Breast epithelium (tissue), 4 donors: ENCODE results near the gene PARD3B. TPM values are rescaled to one million over a fixed set of nuclear protein-coding genes. Genes with fewer than 3 reads are reported as not detected.

Experiments
- DNase-seq, 2 donors: peaks; one replicate each; pipeline ENCODE4 v3.0.0-alpha.2; 2019; ENCODE audit warnings: low spot score in 2 of 2
- H3K27ac ChIP-seq, 2 donors: fragments of 200-600 bp; sonication (generic) in 1 of 2; one replicate each; pipeline ENCODE4 v1.5.1; 2016 to 2019; ENCODE audit warnings: mild to moderate bottlenecking in 1 of 2
- H3K27me3 ChIP-seq, 2 donors: fragments of 200-600 bp; sonication (generic) in 1 of 2; one replicate each; pipeline versions ENCODE4 v1.5.1 to v1.6.0; 2017 to 2019; ENCODE audit warnings: control low read depth in 1 of 2, mild to moderate bottlenecking in 1 of 2
- H3K36me3 ChIP-seq: fragments of 200-600 bp; one replicate; pipeline ENCODE4 v1.5.1; 2019
- H3K4me1 ChIP-seq, 2 donors: fragments of 200-600 bp; sonication (generic); one replicate each; pipeline ENCODE4 v1.5.1; 2016 to 2019; ENCODE audit warnings: control low read depth in 1 of 2
- H3K4me3 ChIP-seq, 3 donors: fragments of 200-600 bp; sonication (generic); 1 replicate in 2 of 3; 2 replicates in 1 of 3; pipeline ENCODE4 v1.5.1; 2016 to 2019; ENCODE audit warnings: mild to moderate bottlenecking in 3 of 3, moderate library complexity in 2 of 3
- H3K9me3 ChIP-seq, 2 donors: fragments of 200-600 bp; sonication (generic) in 1 of 2; one replicate each; pipeline ENCODE4 v1.5.1; 2016 to 2019; ENCODE audit warnings: control low read depth in 1 of 2
- CTCF ChIP-seq, 3 donors: fragments of 450-650 bp; IDR thresholded peaks; one replicate each; pipeline ENCODE4 v1.5.1; 2016 to 2017; ENCODE audit warnings: antibody characterized with exemption in 3 of 3, mild to moderate bottlenecking in 3 of 3, moderate library complexity in 3 of 3
- POLR2A ChIP-seq: fragments of 450-650 bp; IDR thresholded peaks from one replicate; pipeline ENCODE4 v1.6.1; 2016; ENCODE audit warnings: antibody characterized with exemption, mild to moderate bottlenecking, moderate library complexity
- POLR2AphosphoS5 ChIP-seq, 3 donors: sonication (generic); formaldehyde crosslinking; IDR thresholded peaks; one replicate each; pipeline ENCODE4 v1.6.1; 2017; ENCODE audit warnings: antibody characterized with exemption in 3 of 3
- intact Hi-C: fragments of 100-400 bp; cut with DNase I; formaldehyde crosslinking; loops from one replicate; pipeline ENCODE4 v1.15.1; 2023; ENCODE audit warnings: low total_unique reads
- total RNA-seq, 3 donors: library from RNA; depleted of rRNA; stranded (reverse); fragments of >200 nt; gene quantifications; one replicate each; pipeline ENCODE4 v1.1.0, GENCODE V29; 2016

The PARD3B gene
- total RNA-seq, 3 donors from 2014 or later = 24.6 to 66.2 (median 25.9) TPM

GRCh38 chr2:204897561-204897960 lies 352.3 kb downstream of the PARD3B start:
- TF ChIP-seq POLR2A (no peak), POLR2AphosphoS5 (IDR thresholded peaks at IDR 0.05) (no peak), CTCF (IDR thresholded peaks at IDR 0.05) (no peak)
- intact Hi-C loops = no loop called here
- Histone ChIP-seq H3K9me3 (no peaks in the 10 kb centered on the region), H3K27ac (no peak overlapping the region), H3K36me3 (no peaks in the 10 kb centered on the region), H3K4me1 (no peaks in the 10 kb centered on the region), H3K27me3 (no peaks in the 10 kb centered on the region), H3K4me3 (no peak overlapping the region)
- no peak for DNase-seq

- Histone ChIP-seq H3K4me3 (no peak overlapping the region), H3K36me3 (no peaks in the 10 kb centered on the region), H3K27me3 (no peaks in the 10 kb centered on the region), H3K27ac (no peak overlapping the region), H3K4me1 (no peaks in the 10 kb centered on the region), H3K9me3 (no peaks in the 10 kb centered on the region)
- intact Hi-C loops = no loop called here
- no peak for DNase-seq
- TF ChIP-seq CTCF (IDR thresholded peaks at IDR 0.05) (no peak), POLR2AphosphoS5 (IDR thresholded peaks at IDR 0.05) (no peak), POLR2A (no peak)
Observed at GRCh38 chr2:204898928-204899640, 353.8 kb downstream of the PARD3B start.

- Histone ChIP-seq H3K36me3 (no peaks in the 10 kb centered on the region), H3K4me1 (no peaks in the 10 kb centered on the region), H3K27ac (no peak overlapping the region), H3K4me3 (no peak overlapping the region), H3K27me3 (no peaks in the 10 kb centered on the region), H3K9me3 (no peaks in the 10 kb centered on the region)
- intact Hi-C loops = no loop called here
- no peak for TF ChIP-seq POLR2AphosphoS5 (IDR thresholded peaks at IDR 0.05)
- no peak for TF ChIP-seq CTCF (IDR thresholded peaks at IDR 0.05)
- TF ChIP-seq POLR2A = no peak
- no peak for DNase-seq
Observed at GRCh38 chr2:204899983-204900382, 354.7 kb downstream of the PARD3B start.

- Histone ChIP-seq H3K9me3 (no peaks in the 10 kb centered on the region), H3K27me3 (no peaks in the 10 kb centered on the region), H3K36me3 (no peaks in the 10 kb centered on the region), H3K27ac (no peak overlapping the region), H3K4me1 (no peaks in the 10 kb centered on the region), H3K4me3 (no peak overlapping the region)
- TF ChIP-seq POLR2AphosphoS5 (IDR thresholded peaks at IDR 0.05) = no peak
- intact Hi-C loops = no loop called here
- no peak for DNase-seq
Observed at GRCh38 chr2:204900487-204900886, 355.2 kb downstream of the PARD3B start.

- Histone ChIP-seq H3K36me3 (no peaks in the 10 kb centered on the region), H3K4me3 (no peak overlapping the region), H3K27me3 (no peaks in the 10 kb centered on the region), H3K9me3 (no peaks in the 10 kb centered on the region), H3K27ac (no peak overlapping the region), H3K4me1 (no peaks in the 10 kb centered on the region)
- no peak for TF ChIP-seq POLR2AphosphoS5 (IDR thresholded peaks at IDR 0.05)
- no peak for TF ChIP-seq CTCF (IDR thresholded peaks at IDR 0.05)
- no peak for TF ChIP-seq POLR2A
- no peak for DNase-seq
- intact Hi-C loops = no loop called here
Observed at GRCh38 chr2:204900910-204901309, 355.6 kb downstream of the PARD3B start.
